Endothelial cell of umbilical vein (primary cell): ENCODE measurements around the gene EBI3. TPM values are rescaled to one million over a fixed set of nuclear protein-coding genes. Genes with fewer than 3 reads are reported as not detected.

Experiments
- BruUV-seq: library from RNA; stranded (reverse); fragments of 400-500 nt; replicated peaks from 2 replicates; lab custom pipeline; 2021; lab: Mats Ljungman, UMichigan
- CTCF ChIA-PET: fragments of 300-600, 350-600 bp; sonication (Branson Sonifier 250); formaldehyde crosslinking; loops from one replicate; lab custom pipeline; 2021; ENCODE audit warnings: antibody characterized with exemption, inconsistent platforms; lab: Charles Lee
- POLR2A ChIA-PET: fragments of 300-600, 350-600 bp; sonication (Branson Sonifier 250); formaldehyde crosslinking; loops from one replicate; lab custom pipeline; 2021; ENCODE audit warnings: antibody characterized with exemption, inconsistent platforms; lab: Charles Lee
- DNase-seq: peaks from one replicate; pipeline ENCODE4 v3.0.0-alpha.2; 2011; ENCODE audit warnings: low read depth, low spot score
- FAIRE-seq: peaks from 2 replicates; lab custom pipeline; 2011; peaks lifted over from hg19 to GRCh38; lab: Jason Lieb, UNC
- H2AFZ ChIP-seq: 2 replicates; pipeline ENCODE4 v1.6.0; 2012; ENCODE audit warnings: low read depth, low read length, control low read depth, inconsistent platforms
- H3K27ac ChIP-seq: 2 replicates; pipeline ENCODE4 v1.5.1; 2011; ENCODE audit warnings: low read depth, mild to moderate bottlenecking, control low read depth, low read length, moderate library complexity; ENCODE audit not compliant: insufficient read depth
- H3K27me3 ChIP-seq, 2 experiments: 2 replicates each; pipeline versions ENCODE4 v1.6.0 to v1.6.1; 2011; ENCODE audit warnings: low read length in 2 of 2, mixed read lengths in 1 of 2; ENCODE audit not compliant: control insufficient read depth in 2 of 2, insufficient read depth in 2 of 2
- H3K36me3 ChIP-seq, 2 experiments: 2 replicates in 1 of 2; 3 replicates in 1 of 2; pipeline ENCODE4 v1.5.1; 2011; ENCODE audit warnings: low read length in 2 of 2, mild to moderate bottlenecking in 1 of 2, moderate library complexity in 1 of 2; ENCODE audit not compliant: control insufficient read depth in 2 of 2, insufficient read depth in 2 of 2; ENCODE audit errors: extremely low read depth in 1 of 2
- H3K4me1 ChIP-seq: 3 replicates; pipeline ENCODE4 v1.5.1; 2011; ENCODE audit warnings: mild to moderate bottlenecking, low read length; ENCODE audit not compliant: control insufficient read depth, insufficient read depth; ENCODE audit errors: extremely low read depth
- H3K4me2 ChIP-seq: 2 replicates; pipeline ENCODE4 v1.6.1; 2011; ENCODE audit warnings: low read length, control low read depth, mixed read lengths; ENCODE audit not compliant: insufficient read depth
- H3K4me3 ChIP-seq, 3 experiments: fragments of 200-600 bp in 1 of 3; sonication (generic), shearing (Covaris generic) in 1 of 3; replicated peaks in 1 of 3; 2 replicates each; pipeline ENCODE4 v1.5.1; 2011 to 2016; ENCODE audit warnings: control low read depth in 3 of 3, low read length in 3 of 3, mild to moderate bottlenecking in 2 of 3, inconsistent platforms in 1 of 3, low read depth in 1 of 3, moderate library complexity in 1 of 3; ENCODE audit not compliant: insufficient read depth in 1 of 3
- H3K79me2 ChIP-seq: 2 replicates; pipeline ENCODE4 v1.6.0; 2012; ENCODE audit warnings: low read length, inconsistent platforms; ENCODE audit not compliant: control insufficient read depth, insufficient read depth
- H3K9ac ChIP-seq: replicated peaks from 2 replicates; pipeline ENCODE3; 2011; ENCODE audit warnings: low read length, control low read depth; ENCODE audit not compliant: insufficient read depth; ENCODE audit errors: extremely low read depth
- H3K9me1 ChIP-seq: replicated peaks from 3 replicates; pipeline ENCODE4 v1.6.0; 2011; ENCODE audit warnings: mild to moderate bottlenecking, low read length; ENCODE audit not compliant: control insufficient read depth, insufficient read depth; ENCODE audit errors: extremely low read depth
- H3K9me3 ChIP-seq: replicated peaks from 2 replicates; pipeline ENCODE4 v1.5.1; 2012; ENCODE audit warnings: low read length, inconsistent platforms; ENCODE audit not compliant: control insufficient read depth, insufficient read depth
- H4K20me1 ChIP-seq: replicated peaks from 2 replicates; pipeline ENCODE3; 2011; ENCODE audit warnings: mild to moderate bottlenecking, low read length; ENCODE audit not compliant: control insufficient read depth, insufficient read depth; ENCODE audit errors: extremely low read depth
- EZH2 ChIP-seq: IDR thresholded peaks from 2 replicates; pipeline ENCODE4 v1.6.1; 2012; ENCODE audit warnings: borderline replicate concordance, low read depth, mild to moderate bottlenecking, moderate library complexity, low read length, inconsistent platforms; ENCODE audit not compliant: severe bottlenecking
- GATA2 ChIP-seq: IDR thresholded peaks from 2 replicates; pipeline ENCODE4 v1.7.0; 2011; ENCODE audit warnings: low read depth, mild to moderate bottlenecking, moderate library complexity, mixed read lengths, low read length; ENCODE audit not compliant: insufficient read length, insufficient read depth
- MYC ChIP-seq: IDR thresholded peaks from one replicate; pipeline ENCODE4 v1.6.1; 2011; ENCODE audit warnings: mild to moderate bottlenecking, low read depth, low read length
- dilution Hi-C: fragments of 300-500 bp; cut with MboI; formaldehyde crosslinking; loops from one replicate; pipeline ENCODE4 v1.15.0; 2019; ENCODE audit warnings: low sequenced_read_pairs; ENCODE audit not compliant: extremely low pct_ligation_motif_present
- intact Hi-C: fragments of 100-400 bp; cut with micrococcal nuclease; formaldehyde crosslinking; loops from one replicate; pipeline ENCODE4 v1.10.0; 2022
- polyA plus RNA-seq, 4 experiments: library from polyadenylated mRNA; depleted of rRNA in 3 of 4; stranded (reverse) in 3 of 4; unstranded in 1 of 4; fragments of >200 nt; gene quantifications; 2 replicates each; pipeline versions ENCODE4 v1.2.1 to v1.2.3, GENCODE V29; 2011 to 2012; ENCODE audit warnings: missing spikeins in 1 of 4
- total RNA-seq: library from RNA; stranded (reverse); gene quantifications from 2 replicates; pipeline ENCODE4 v1.2.3, GENCODE V29; 2021
- TF ChIP-seq, protein P1 (sequence below): IDR thresholded peaks from 2 replicates; pipeline ENCODE4 v1.6.1; 2011; ENCODE audit not compliant: insufficient read depth, insufficient read length

Gene EBI3
- total and polyA plus RNA-seq, 2 donors (not counting 3 experiments of a cell fraction or from before 2014, with no cell fraction given), result 0.29 to 1.0 TPM

DNA sequence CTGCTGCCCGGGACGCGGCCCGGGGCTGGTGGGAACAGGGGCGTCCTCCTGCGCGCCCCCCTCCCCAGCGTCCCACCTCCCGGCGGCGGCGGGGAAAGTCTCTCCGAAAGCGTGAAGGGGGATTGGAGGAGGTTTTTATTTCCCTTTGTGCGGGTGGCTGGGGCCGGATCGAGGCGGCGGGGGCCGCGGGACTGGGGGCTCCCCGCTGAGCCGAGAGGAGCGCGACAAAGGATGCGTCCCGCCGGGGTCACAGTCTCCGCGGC is 49.9 kb downstream of the EBI3 start:
- no peak overlapping the region for H3K27ac ChIP-seq
- no peak for DNase-seq
- H3K79me2 ChIP-seq, result no peaks in the 10 kb centered on the region
- BruUV-seq, result no TSS peak
- intact Hi-C loops, result no loop called here
- no peak overlapping the region for H3K9ac ChIP-seq
- dilution Hi-C loops, result no loop called here
- FAIRE-seq, result no peak
- H3K4me1 ChIP-seq, result no peaks in the 10 kb centered on the region
- H4K20me1 ChIP-seq, result no peaks in the 10 kb centered on the region
- ChIA-PET POLR2A (no interaction called here), CTCF (interaction anchor here (0.6 to 3.3 kb wide), 3 partner anchors 12 to 244 kb away, joined by 4 to 24 read pairs (median 9); no protein-coding TSS in a partner anchor)
- TF ChIP-seq, protein P1, sequence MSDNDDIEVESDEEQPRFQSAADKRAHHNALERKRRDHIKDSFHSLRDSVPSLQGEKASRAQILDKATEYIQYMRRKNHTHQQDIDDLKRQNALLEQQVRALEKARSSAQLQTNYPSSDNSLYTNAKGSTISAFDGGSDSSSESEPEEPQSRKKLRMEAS, result no peak
- TF ChIP-seq EZH2, result no peak
- no peak for TF ChIP-seq GATA2
- H3K4me3 ChIP-seq, result no peak overlapping the region
- peaks cover 19 to 30% of the 10 kb centered on the region in 2 experiments for H3K27me3 ChIP-seq
- no peaks in the 10 kb centered on the region for H3K9me3 ChIP-seq
- H3K36me3 ChIP-seq, result no peaks in the 10 kb centered on the region
- H3K9me1 ChIP-seq, result no peaks in the 10 kb centered on the region
- H2AFZ ChIP-seq, result no peak overlapping the region
- H3K4me2 ChIP-seq, result no peak overlapping the region

DNA sequence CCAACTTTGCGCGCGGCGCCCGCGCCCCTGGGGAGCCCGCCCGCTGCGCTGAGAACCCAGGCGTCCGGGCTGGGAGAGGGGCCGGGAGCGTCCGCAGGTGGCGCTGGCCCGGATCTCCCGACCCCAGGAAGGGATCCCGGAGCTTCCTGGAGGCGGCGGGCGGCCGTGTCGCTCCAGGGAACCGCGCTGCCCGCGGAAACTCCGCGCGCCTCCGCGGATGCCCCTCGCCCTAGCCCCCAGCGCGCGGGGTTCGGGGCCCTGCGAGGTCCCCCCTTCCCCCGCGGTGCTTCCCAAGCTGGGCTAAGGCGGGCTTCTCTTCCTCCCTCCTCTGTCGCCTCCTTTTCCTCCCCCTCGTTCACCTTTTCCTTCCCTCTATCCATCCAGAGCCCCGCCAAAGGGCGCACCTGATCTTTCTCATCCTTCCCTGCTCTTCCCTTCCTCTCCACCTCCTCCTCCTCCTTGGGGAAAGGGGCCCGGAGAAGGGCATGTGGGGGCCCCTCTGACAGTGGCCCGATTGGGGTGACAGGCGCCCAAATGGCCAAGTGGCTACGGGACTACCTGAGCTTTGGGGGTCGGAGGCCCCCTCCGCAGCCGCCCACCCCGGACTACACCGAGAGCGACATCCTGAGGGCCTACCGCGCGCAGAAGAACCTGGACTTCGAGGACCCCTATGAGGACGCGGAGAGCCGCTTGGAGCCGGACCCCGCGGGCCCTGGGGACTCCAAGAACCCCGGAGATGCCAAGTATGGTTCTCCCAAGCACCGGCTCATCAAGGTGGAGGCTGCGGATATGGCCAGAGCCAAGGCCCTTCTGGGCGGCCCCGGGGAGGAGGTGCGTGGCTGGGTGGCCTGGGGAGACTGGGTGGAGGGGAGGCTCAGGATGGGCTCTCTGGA is 50.5 kb downstream of the EBI3 start:
- no peak overlapping the region for H2AFZ ChIP-seq
- no peaks in the 10 kb centered on the region for H3K4me1 ChIP-seq
- CTCF ChIA-PET, result interaction anchor here (0.6 to 3.3 kb wide), 4 partner anchors 12 to 73 kb away, joined by 3 to 24 read pairs (median 6); no protein-coding TSS in a partner anchor
- no peaks in the 10 kb centered on the region for H3K79me2 ChIP-seq
- H3K27ac ChIP-seq, result no peak overlapping the region
- DNase-seq (no peak), FAIRE-seq (no peak)
- POLR2A ChIA-PET, result no interaction called here
- H3K4me2 ChIP-seq, result no peak overlapping the region
- no peaks in the 10 kb centered on the region for H3K9me1 ChIP-seq
- no peaks in the 10 kb centered on the region for H4K20me1 ChIP-seq
- H3K27me3 ChIP-seq, result peaks cover 19 to 30% of the 10 kb centered on the region in 2 experiments
- H3K9ac ChIP-seq, result no peak overlapping the region
- no peaks in the 10 kb centered on the region for H3K9me3 ChIP-seq
- no TSS peak for BruUV-seq
- intact Hi-C loops, result no loop called here
- dilution Hi-C loops, result no loop called here
- no peak overlapping the region for H3K4me3 ChIP-seq
- TF ChIP-seq MYC (no peak), EZH2 (peak; percentile 90)
- H3K36me3 ChIP-seq, result no peaks in the 10 kb centered on the region
